HepG2 (cell line): ENCODE data around the gene ASB16. TPM values are rescaled to one million over a fixed set of nuclear protein-coding genes. Genes with fewer than 3 reads are reported as not detected.

Experiments
- CAMTA2 ChIP-seq: sonication (generic); formaldehyde crosslinking; IDR thresholded peaks from 2 replicates; pipeline ENCODE4 v1.4.0; 2020; ENCODE audit warnings: mild to moderate bottlenecking, missing genetic modification reagents, borderline replicate concordance
- CREB1 ChIP-seq, 2 experiments: fragments of 450-650 bp in 1 of 2; IDR thresholded peaks; 2 replicates each; pipeline ENCODE4 v1.6.1; 2016 to 2017; ENCODE audit warnings: control low read depth in 1 of 2, mild to moderate bottlenecking in 1 of 2, missing compliant biosample characterization in 1 of 2, missing genetic modification characterization in 1 of 2
- CTCF ChIP-seq: sonication (generic); formaldehyde crosslinking; IDR thresholded peaks from 2 replicates; pipeline ENCODE4 v1.5.0; 2020; ENCODE audit warnings: mild to moderate bottlenecking, missing genetic modification reagents, moderate library complexity
- MED1 ChIP-seq: sonication (generic); formaldehyde crosslinking; IDR thresholded peaks from 2 replicates; pipeline ENCODE4 v1.4.0; 2020; ENCODE audit warnings: missing genetic modification reagents
- MIER3 ChIP-seq: IDR thresholded peaks from 2 replicates; pipeline ENCODE4 v1.6.1; 2016; ENCODE audit warnings: missing compliant biosample characterization, borderline replicate concordance
- SIN3B ChIP-seq: fragments of 150-350 bp; IDR thresholded peaks from 2 replicates; pipeline ENCODE4 v1.6.1; 2014; ENCODE audit warnings: low read length
- SRSF4 ChIP-seq: fragments of 200-400 bp; formaldehyde crosslinking; IDR thresholded peaks from one replicate; pipeline ENCODE4 v1.6.1; 2018; ENCODE audit warnings: mild to moderate bottlenecking, low read depth, low read length, moderate library complexity; ENCODE audit not compliant: poor library complexity, severe bottlenecking
- TCF12 ChIP-seq, 2 experiments: fragments of 450-650 bp in 1 of 2; sonication (generic) in 1 of 2; formaldehyde crosslinking in 1 of 2; IDR thresholded peaks; 2 replicates each; pipeline versions ENCODE4 v1.6.1 to v1.8.0; 2017 to 2022; ENCODE audit warnings: antibody characterized with exemption in 1 of 2, mild to moderate bottlenecking in 1 of 2, missing genetic modification reagents in 1 of 2, moderate library complexity in 1 of 2
- ZNF138 ChIP-seq: sonication (generic); formaldehyde crosslinking; IDR thresholded peaks from 2 replicates; pipeline ENCODE4 v1.5.0; 2020; ENCODE audit warnings: mild to moderate bottlenecking, low read depth, missing genetic modification reagents
- ZNF282 ChIP-seq: fragments of 450-650 bp; IDR thresholded peaks from 2 replicates; pipeline ENCODE4 v1.6.1; 2018; ENCODE audit not compliant: partially characterized antibody
- ZNF367 ChIP-seq: sonication (generic); formaldehyde crosslinking; IDR thresholded peaks from 2 replicates; pipeline ENCODE4 v1.4.0; 2020; ENCODE audit warnings: missing genetic modification reagents, borderline replicate concordance
- ZNF446 ChIP-seq: sonication (generic); formaldehyde crosslinking; IDR thresholded peaks from 2 replicates; pipeline ENCODE4 v1.5.0; 2020; ENCODE audit warnings: mild to moderate bottlenecking, missing genetic modification reagents
- polyA plus RNA-seq, 8 experiments: library from polyadenylated mRNA; depleted of rRNA in 3 of 8; stranded (reverse) in 7 of 8; unstranded in 1 of 8; fragments of >200 nt; fragmentation: Illumina TruSeq in 4 of 8; extraction: Trizol in 4 of 8; gene quantifications; 2 replicates each; pipeline versions ENCODE4 v1.2.1 to v1.2.3, GENCODE V29; 2011 to 2016; ENCODE audit warnings: low read depth in 4 of 8, missing spikeins in 1 of 8, mixed read lengths in 1 of 8; ENCODE audit not compliant: insufficient read depth in 1 of 8
- total RNA-seq, 5 experiments: library from RNA; depleted of rRNA; stranded (reverse); fragments of >200 nt; fragmentation: Illumina TruSeq; extraction: Trizol; gene quantifications; 2 replicates each; pipeline ENCODE4 v1.2.3, GENCODE V29; 2016; ENCODE audit warnings: low read depth in 1 of 5
- TF ChIP-seq, protein P1 (sequence below): sonication (generic); formaldehyde crosslinking; IDR thresholded peaks from 2 replicates; pipeline ENCODE4 v1.4.0; 2020; ENCODE audit warnings: missing genetic modification reagents
- TF ChIP-seq, protein P2 (sequence below): sonication (generic); formaldehyde crosslinking; IDR thresholded peaks from 2 replicates; pipeline ENCODE4 v1.4.0; 2020; ENCODE audit warnings: mild to moderate bottlenecking, low read depth, missing genetic modification reagents

ASB16 gene
- total and polyA plus RNA-seq, 2 of the 13 experiments (the other 11 are each of a cell fraction or from before 2014, with no cell fraction given) = 0.07 TPM; not detected in 1

DNA sequence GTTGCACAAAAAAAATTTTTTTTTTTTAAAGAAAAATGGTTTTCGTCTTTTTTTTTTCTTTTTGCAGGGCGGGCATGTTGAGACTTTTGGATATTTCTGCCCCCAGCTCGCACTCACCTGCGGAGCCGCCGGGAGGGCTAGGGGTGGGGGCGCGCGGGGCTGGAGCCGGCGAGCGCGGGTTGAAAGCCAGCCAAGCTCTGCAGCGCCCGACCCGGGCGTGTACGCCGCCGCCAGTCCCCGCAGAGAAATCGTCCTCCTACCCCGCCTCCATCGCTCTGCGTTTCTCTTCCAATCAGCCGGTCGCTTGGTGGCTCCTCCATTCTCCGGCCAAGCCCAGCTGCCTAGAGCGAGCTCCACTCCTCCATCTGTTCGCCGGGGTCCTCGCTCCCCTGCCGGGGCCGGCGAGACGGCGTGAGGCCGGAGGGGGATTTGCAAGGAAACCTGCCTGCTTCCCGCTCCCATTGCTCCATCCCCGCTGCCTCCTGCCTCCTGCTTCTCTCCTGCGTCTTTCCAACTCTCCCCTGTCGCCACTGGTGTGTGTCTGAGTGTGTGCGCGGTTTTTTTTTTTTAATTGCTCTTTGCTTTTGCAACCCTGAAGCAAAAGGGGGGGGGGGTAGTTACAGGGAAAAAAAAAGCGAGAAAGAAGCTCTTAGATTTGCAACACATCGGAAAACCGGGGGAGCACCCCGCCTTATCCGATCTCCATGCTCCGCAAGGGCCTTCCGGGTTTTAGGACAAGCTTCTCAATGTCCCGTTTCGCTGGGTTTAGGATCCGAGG lies 50.8 kb downstream of the ASB16 start (continued):
- TF ChIP-seq, protein P1, sequence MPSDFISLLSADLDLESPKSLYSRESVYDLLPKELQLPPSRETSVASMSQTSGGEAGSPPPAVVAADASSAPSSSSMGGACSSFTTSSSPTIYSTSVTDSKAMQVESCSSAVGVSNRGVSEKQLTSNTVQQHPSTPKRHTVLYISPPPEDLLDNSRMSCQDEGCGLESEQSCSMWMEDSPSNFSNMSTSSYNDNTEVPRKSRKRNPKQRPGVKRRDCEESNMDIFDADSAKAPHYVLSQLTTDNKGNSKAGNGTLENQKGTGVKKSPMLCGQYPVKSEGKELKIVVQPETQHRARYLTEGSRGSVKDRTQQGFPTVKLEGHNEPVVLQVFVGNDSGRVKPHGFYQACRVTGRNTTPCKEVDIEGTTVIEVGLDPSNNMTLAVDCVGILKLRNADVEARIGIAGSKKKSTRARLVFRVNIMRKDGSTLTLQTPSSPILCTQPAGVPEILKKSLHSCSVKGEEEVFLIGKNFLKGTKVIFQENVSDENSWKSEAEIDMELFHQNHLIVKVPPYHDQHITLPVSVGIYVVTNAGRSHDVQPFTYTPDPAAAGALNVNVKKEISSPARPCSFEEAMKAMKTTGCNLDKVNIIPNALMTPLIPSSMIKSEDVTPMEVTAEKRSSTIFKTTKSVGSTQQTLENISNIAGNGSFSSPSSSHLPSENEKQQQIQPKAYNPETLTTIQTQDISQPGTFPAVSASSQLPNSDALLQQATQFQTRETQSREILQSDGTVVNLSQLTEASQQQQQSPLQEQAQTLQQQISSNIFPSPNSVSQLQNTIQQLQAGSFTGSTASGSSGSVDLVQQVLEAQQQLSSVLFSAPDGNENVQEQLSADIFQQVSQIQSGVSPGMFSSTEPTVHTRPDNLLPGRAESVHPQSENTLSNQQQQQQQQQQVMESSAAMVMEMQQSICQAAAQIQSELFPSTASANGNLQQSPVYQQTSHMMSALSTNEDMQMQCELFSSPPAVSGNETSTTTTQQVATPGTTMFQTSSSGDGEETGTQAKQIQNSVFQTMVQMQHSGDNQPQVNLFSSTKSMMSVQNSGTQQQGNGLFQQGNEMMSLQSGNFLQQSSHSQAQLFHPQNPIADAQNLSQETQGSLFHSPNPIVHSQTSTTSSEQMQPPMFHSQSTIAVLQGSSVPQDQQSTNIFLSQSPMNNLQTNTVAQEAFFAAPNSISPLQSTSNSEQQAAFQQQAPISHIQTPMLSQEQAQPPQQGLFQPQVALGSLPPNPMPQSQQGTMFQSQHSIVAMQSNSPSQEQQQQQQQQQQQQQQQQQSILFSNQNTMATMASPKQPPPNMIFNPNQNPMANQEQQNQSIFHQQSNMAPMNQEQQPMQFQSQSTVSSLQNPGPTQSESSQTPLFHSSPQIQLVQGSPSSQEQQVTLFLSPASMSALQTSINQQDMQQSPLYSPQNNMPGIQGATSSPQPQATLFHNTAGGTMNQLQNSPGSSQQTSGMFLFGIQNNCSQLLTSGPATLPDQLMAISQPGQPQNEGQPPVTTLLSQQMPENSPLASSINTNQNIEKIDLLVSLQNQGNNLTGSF (CRISPR knock-in tag) = no peak
- TF ChIP-seq ZNF282 (no peak), CREB1 (IDR thresholded peaks at IDR 0.05) (no peak), CREB1 (CRISPR knock-in tag; IDR thresholded peaks at IDR 0.05) (no peak), SIN3B (no peak), CTCF (CRISPR knock-in tag) (peak; percentile 27; the same call in 1 of the 2 replicates), MIER3 (CRISPR knock-in tag) (no peak; the same call in 1 of the 2 replicates), TCF12 (IDR thresholded peaks at IDR 0.05) (no peak), TCF12 (CRISPR knock-in tag; IDR thresholded peaks at IDR 0.05) (0 out of 2 replicates have a peak, but pooled peaks have one; percentile 62), MED1 (CRISPR knock-in tag) (no peak; the same call in 1 of the 2 replicates), ZNF367 (CRISPR knock-in tag) (no peak), ZNF138 (CRISPR knock-in tag) (no peak), CAMTA2 (no peak), ZNF446 (CRISPR knock-in tag) (no peak), SRSF4 (no peak)
- TF ChIP-seq, protein P2, sequence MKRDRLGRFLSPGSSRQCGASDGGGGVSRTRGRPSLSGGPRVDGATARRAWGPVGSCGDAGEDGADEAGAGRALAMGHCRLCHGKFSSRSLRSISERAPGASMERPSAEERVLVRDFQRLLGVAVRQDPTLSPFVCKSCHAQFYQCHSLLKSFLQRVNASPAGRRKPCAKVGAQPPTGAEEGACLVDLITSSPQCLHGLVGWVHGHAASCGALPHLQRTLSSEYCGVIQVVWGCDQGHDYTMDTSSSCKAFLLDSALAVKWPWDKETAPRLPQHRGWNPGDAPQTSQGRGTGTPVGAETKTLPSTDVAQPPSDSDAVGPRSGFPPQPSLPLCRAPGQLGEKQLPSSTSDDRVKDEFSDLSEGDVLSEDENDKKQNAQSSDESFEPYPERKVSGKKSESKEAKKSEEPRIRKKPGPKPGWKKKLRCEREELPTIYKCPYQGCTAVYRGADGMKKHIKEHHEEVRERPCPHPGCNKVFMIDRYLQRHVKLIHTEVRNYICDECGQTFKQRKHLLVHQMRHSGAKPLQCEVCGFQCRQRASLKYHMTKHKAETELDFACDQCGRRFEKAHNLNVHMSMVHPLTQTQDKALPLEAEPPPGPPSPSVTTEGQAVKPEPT (CRISPR knock-in tag) = 0 out of 2 replicates have a peak, but pooled peaks have one; percentile 44
